ENCODE results near the gene TCAP.

TCAP gene

DNA sequence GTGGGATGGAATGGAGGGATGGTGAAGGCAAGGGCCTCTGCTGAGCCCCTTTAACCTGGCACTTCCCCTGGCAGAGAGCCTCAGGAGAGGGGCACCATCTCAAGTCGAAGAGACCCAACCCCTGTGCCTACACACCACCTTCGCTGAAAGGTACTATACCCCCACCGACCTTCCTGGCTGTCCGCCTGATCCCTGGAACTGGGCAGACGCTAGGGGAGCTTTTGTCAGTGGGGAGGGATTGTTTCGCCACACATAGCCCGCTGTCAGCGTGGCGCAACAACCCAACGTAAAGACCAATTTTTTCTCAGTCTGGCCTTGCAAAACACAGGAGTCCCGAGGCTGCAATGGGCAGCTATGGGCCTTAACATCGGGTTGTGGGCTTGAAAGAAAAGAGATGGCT, 35.3 kb upstream of the TCAP start:
- no peak for DNase-seq

- peak; percentile 84 for DNase-seq
These were observed 33.7 kb upstream of the TCAP start for GRCh38 chr17:39631403-39631802.

GRCh38 chr17:39632153-39632941, 32.8 kb upstream of the TCAP start:
- DNase-seq: no peak

DNA sequence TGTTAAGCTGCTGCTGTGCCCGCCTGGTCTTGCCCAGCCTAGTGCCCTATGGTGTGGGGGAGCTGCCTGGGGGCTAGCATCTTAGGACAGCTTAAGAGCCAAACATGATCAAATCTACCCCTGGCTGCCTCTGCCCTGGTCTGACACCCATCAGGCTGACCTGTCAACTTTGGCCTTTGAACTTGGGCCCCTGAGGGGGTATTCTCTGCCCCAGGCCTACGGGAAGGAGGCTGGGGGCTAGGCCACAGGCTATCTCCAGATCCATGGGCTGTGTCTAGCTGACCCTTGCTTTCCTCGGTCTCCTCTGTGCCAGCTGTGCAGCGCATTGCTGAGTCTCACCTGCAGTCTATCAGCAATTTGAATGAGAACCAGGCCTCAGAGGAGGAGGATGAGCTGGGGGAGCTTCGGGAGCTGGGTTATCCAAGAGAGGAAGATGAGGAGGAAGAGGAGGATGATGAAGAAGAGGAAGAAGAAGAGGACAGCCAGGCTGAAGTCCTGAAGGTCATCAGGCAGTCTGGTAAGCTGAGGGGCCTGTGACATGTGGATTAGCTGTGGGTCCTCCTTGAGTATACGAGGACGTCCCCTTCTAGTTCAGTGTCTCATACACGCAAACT, 31.5 kb upstream of the TCAP start:
- DNase-seq: no peak

- DNase-seq: no peak
These were observed 30.7 kb upstream of the TCAP start for GRCh38 chr17:39634384-39634871.

DNA sequence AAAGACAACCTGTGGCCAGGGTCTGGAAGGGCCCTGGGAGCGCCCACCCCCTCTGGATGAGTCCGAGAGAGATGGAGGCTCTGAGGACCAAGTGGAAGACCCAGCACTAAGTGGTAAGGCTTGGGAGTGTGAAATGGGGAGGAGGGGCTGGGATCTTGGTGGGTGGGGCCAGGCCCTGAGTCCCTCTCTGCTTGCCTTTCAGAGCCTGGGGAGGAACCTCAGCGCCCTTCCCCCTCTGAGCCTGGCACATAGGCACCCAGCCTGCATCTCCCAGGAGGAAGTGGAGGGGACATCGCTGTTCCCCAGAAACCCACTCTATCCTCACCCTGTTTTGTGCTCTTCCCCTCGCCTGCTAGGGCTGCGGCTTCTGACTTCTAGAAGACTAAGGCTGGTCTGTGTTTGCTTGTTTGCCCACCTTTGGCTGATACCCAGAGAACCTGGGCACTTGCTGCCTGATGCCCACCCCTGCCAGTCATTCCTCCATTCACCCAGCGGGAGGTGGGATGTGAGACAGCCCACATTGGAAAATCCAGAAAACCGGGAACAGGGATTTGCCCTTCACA, 29.5 kb upstream of the TCAP start:
- DNase-seq: no peak

DNA sequence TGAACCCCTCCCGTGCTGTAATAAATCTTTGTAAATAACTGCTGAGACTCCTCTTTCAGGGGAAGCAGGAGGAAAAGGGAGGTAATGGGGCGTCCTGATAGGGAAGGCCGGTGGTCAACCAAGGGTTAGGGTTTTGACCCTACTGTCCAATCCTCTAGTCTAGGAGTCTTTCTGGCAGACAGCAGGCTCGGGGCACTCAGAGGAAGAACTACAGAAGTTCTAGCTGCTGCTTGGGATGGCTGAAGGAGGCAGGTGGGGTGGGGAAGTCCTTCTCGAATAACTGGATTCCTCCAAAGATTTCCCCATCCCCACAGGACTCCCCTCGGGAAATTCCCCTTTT, 28.6 kb upstream of the TCAP start:
- DNase-seq: no peak

DNA sequence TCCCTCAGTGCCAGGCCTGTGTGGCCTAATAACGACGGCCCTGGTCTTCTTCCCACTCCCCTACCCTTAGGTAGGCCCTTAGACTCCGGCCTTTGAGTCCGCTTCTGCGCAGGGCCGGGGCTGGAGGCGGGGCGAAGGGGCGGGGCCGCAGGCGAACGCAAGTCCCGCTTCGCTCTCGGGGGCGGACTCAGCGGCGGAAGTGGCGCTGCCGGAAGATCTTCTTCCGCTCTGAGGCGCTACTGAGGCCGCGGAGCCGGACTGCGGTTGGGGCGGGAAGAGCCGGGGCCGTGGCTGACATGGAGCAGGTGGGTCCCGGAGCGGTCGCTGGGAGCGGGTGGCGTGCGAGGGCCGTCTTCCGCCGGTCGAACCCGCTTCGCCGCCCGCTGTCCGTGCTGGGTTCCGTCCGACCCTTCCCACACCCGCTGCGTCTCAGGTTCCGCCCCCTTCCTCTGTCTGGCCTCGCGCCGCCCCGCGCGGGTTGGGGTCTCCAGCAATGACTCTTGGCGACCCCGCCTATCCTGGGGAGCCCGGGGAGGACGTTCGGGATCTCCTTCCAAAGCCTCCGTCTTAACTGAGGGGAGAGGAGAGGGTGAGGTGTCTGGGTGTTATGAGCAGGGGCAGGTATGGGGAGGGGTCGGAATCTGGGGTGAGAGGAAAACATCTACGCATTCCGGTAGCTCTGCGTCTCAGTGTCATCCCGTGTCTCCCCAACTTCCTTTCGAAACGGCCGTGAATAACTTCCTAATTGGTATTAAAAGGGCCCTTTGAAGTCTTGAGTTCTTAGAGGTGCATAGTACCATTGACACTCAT, 28.0 kb upstream of the TCAP start, which contains the start of gene STARD3:
Gene STARD3 (plus strand): TSS at position 218 of the 810 bp plus-strand sequence. CDS start 16,388 bp downstream, outside the sequence.
- peak; percentile 97 for DNase-seq

GRCh38 chr17:39638317-39638716, 26.8 kb upstream of the TCAP start:
- no peak for DNase-seq

GRCh38 chr17:39639043-39639442, 26.1 kb upstream of the TCAP start:
- no peak for DNase-seq

DNA sequence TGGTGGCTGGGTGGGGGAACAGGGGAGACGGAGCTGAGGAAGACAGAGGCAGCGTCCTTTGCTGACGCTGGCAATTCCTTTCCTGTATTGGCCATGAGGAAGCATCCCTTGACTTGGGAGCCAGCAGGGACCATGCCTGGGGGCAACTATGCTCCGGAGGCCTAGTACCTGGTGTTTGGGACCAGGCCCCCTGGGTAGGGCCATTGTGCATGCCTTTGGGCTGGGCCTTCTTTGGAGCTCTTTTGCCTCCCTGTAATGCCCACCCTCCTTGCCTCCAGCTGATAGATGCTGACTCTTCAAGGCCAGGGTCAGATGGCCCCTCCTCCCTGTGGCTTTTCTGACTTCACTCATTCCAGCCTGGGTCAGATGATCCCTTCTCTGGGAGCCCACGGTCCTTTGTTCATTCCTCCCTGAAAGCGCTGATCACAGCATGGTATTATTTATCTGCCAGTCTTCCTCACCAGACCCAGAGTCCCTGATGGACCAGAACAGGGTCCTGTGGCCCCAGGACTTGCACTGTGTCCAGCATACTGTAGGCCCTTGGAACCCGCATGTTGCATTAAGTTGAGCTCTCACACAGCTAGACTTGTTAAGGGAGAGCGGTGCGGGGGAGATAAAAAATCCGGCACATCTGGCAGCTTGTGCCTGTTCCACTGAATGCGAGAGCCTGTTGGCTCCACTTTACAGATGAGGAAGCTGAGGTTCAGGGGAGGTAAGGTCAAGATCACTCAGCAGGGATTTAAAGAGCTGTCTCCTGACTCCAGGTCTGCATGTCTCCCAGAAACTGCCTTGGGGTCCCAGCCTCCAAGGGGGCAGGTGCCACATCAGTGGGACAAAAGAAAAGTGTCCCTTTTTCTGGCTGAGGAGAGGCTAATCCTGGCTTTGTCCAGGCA, 25.3 kb upstream of the TCAP start:
- DNase-seq: no peak

DNA sequence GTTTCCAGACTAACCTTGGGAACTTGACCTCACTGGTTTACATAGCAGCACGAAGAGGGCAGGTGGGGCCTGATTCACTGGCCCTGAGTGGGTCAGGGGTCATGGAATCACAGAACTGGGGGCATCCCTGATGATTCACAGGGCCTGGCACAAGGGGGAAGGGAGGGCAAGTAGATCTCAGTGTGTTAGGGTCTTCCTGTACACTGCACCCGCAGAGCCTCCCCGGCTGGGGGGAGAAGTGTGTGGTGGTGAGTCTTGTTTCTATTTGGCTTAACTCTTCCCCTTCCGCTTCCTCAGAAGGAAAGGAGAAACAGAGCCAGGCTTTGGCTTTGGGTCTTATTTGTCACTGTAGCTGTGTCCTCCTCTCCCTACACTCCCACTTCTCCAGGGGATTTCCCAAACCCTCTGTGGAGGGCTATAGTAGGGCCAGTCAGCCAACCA, 24.5 kb upstream of the TCAP start:
- no peak for DNase-seq

DNA sequence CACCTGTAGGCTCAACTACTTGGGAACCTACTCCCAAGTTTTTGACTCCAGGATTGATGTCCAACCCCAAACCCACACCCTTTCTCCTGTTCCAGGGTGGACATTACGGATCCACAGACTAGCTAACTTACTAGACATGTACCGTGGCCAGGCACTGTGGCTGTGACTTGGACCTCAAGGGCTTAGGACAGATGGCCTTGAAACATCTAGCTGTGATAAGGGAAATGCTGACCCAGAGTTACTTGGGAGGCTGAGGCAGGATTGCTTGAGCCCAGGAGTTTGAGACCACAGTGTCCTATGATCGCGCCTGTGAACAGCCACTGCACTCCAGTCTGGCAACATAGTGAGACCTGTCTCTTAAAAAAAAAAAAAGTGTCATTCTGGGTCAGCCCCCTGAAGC, 24.1 kb upstream of the TCAP start:
- no peak for DNase-seq

DNA sequence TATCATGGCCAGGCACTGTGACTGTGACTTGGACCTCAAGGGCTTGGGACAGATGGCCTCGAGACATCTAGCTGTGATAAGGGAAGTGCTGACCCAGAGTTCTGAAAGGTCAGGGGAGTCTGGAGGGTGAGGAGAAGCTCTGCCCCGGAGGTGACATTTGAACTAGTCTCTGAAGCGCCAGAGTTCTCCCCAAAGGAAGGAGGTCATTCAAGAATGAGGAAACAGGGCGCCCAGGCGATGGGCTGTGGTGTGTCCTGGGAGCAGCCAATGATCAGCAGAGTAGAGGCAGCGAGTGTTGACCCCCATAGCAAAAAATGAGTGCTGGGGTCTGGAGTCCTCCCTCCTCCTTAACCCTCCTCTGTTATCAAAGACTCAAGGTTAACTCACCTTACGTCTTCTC, 23.3 kb upstream of the TCAP start:
- DNase-seq: no peak

DNA sequence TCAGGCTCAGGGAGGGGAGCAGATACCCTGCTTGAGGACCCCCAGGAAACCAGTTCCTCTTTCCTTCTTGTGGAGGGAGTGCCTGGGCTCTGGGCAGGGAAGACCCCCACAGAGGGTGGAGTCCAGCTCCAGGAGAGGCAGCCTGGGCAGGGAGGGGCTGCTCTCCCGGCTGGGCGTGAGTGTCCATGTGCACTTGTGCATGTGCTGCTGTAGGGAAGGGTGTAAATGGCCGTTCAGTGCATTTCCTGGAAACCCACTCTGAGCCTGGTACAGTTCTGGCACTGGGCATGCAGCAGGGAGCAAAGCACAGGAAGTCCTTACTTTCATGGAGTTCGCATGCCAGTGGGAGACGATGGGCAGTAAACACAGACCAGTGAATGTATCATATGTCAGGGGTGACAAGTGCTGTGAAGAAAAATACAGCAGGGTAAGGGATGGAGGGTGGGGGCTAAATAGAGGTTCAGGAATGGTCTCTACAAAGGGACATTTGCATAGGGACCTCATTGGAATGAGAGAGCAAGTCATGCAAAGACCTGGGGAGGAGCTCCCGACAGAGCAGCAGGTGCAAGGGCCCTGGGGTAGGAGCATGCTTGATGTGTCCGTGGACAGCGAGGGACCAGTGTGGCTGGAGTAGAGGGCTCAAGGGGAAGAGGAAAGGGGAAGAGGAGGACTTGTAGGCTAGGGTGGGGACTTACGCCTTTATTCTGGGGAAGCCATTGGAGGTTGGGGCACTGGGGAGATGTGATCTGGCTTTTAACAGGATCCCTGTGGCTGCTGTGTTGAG, 22.7 kb upstream of the TCAP start:
- no peak for DNase-seq

DNA sequence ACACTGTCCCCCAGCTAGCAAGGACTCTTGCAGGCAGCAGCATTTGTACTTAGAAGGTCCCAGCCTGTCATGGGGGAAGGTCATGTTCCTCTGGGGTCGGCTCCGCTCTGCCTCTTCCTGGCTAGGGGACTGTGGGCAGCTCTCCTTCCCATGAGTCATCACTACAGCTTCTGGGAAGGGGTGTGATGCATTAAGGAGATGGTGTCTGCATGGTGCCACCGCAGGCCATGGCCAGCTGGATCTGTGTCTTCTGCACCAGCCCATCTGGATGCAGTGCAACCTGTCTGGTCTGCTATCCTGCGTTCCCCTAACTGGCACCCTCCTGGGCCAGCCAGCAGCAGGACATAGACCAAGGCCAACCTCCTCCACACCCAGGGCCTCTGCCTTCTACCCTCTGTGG, 21.9 kb upstream of the TCAP start:
- DNase-seq: peak; percentile 79

GRCh38 chr17:39647256-39647655, 17.9 kb upstream of the TCAP start:
- no peak for DNase-seq

GRCh38 chr17:39648616-39649366, 16.4 kb upstream of the TCAP start:
- no peak for DNase-seq

- DNase-seq: no peak
These were observed 15.0 kb upstream of the TCAP start for GRCh38 chr17:39650121-39650579.

DNA sequence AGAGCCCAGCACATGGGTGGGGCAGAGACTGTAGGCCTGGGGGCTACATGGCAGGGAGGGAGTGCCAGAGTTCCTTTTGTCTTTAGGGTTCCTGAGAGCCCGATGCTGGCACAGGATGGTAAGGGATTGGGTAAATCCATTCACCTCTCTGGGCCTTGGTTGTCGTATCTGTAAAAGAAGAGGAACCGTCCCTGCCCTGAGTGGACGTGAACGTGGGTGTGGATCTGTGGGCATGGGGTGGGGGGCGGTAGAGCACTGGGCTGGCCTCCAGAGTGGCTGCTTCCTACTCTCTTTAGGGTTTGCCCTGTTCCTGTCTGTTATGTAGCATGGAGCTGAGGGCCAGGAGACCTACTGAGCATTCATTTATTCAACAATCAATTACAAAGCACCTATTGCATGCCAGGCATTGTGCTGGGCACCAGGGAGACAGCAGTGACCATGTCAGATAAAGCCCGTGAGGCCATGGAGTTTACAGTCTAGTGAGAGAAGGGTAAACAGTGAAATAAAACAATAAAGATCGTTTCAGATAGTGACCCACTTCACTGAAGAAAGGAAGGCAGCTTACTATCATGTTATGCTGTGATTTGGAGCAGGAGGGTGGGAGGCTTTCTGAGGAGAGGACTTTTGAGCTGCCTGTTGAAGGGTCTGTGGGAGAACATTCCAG, 13.1 kb upstream of the TCAP start:
- DNase-seq: no peak
